GM19025 (cell line): ENCODE data around the gene GFY.
A peak's percentile ranks its signal among the peaks of the same experiment; 100 is the strongest.
"Not testable (repeated sequence)": the region's sequence is repeated elsewhere in the genome, so short reads cannot be mapped to it uniquely, and the experiment has no call there.

Experiments
- ATAC-seq: cut with Tn5 transposase; IDR thresholded peaks from one replicate; pipeline ENCODE4 v1.9.1; 2021; ENCODE audit warnings: mild to moderate bottlenecking, low read depth, moderate library complexity; ENCODE audit not compliant: unreplicated experiment

The GFY gene

DNA sequence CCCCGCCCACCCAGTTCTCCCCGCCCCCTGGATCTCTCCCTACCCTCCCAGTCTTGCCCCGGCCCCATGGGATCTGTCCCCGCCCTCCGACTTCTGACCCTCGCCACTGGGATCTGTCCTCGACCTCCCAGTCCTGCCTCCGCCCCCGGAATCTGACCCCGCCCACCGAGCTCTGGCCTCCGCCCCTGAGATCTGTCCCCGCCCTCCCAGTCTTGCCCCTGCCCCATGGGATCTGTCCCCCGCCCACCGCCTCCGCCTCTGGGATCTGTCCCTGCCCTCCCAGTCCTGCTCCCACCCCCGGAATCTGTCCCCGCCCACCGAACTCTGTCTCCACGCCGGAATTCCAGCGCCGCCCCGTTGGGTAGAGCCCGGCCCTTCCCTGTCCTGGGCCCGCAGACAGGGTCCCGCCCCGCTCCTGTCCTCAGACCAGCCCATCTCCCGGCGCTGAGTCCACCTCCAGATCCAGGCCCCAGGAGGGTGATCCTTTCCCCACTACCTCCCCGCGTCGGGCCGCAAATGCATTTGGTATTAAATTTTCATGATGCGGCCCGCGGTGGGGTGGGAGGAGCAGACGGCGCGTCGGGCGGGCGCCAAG lies 17.7 kb downstream of the GFY start:
- ATAC-seq = no peak

DNA sequence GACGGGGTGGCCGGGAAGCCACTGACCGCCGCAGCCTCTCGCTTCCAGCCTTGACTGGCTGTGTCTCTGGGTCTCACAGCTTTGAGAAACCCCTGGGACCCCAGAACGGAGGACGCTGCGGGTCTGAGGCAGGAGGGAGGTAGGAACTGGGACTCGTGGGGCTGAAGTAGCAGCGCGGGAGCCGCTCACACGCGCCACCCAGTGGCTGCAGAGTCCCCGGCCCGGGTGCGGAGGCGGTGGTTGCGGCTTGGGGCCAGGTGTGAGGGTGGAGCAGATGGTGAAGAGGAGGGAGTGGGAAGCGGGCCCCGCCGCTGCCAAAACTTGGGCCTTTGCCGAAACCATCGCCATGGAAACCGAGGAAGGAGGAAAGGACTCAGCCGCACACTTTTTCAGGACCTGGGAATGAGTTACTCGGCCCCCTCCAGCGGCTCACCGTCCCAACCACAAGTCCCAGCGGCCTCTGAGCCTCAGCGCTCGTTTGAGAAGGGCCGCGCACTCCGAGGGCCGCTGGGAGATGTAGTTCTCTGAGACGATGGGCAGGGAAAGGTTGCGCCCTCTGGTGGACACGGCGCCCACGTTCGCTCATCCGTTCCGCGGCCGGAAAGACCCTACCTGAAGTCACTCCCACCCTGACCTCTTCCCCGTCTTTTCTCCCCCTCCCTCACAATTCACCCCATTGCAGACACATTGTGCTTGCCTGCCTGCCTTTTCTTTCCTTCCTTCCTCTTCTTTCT lies 18.3 kb downstream of the GFY start:
- peak; percentile 73 for ATAC-seq

DNA sequence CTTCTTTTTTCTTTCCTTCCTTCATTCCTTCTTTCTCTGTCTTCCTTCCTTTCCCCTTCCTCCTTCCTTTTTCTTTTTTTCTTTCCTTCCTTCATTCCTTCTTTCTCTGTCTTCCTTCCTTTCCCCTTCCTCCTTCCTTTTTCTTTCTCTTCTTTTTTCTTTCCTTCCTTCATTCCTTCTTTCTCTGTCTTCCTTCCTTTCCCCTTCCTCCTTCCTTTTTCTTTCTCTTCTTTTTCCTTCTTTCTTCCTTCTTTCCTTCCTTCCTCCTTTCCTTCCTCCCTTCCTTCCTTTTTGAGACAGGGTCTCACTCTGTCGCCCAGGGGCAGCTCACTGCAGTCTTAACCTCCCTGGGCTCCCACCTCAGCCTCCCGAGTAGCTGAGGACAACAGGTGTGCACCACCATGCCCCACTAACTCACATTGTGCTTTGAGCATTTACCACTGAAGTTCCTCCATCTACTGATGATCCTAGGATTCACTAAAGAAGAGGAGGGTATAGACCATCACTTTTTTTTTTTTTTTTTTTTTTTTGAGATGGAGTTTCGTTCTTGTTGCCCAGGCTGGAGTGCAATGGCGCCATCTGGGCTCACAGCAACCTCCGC lies 19.0 kb downstream of the GFY start:
- ATAC-seq = not testable (repeated sequence)

DNA sequence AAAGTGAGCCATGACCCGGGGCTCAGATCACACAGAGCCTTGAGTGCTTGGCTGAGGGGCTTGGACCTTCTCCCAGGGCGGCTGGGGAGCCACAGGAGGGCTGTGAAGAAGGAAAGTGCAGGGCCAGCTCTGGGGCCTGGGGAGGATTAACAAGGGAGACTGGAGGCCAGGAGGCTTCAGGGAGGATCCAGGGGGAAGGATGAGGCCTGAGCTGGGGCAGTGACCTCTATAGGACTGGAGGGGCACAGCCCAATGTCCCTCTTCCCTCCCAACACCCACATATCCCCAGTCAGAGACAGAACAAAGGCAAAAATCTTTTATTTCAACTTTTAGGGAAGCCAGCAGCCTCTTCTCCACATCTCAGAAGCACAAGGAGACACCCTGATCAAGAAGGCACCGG lies 20.8 kb downstream of the GFY start:
- no peak for ATAC-seq

DNA sequence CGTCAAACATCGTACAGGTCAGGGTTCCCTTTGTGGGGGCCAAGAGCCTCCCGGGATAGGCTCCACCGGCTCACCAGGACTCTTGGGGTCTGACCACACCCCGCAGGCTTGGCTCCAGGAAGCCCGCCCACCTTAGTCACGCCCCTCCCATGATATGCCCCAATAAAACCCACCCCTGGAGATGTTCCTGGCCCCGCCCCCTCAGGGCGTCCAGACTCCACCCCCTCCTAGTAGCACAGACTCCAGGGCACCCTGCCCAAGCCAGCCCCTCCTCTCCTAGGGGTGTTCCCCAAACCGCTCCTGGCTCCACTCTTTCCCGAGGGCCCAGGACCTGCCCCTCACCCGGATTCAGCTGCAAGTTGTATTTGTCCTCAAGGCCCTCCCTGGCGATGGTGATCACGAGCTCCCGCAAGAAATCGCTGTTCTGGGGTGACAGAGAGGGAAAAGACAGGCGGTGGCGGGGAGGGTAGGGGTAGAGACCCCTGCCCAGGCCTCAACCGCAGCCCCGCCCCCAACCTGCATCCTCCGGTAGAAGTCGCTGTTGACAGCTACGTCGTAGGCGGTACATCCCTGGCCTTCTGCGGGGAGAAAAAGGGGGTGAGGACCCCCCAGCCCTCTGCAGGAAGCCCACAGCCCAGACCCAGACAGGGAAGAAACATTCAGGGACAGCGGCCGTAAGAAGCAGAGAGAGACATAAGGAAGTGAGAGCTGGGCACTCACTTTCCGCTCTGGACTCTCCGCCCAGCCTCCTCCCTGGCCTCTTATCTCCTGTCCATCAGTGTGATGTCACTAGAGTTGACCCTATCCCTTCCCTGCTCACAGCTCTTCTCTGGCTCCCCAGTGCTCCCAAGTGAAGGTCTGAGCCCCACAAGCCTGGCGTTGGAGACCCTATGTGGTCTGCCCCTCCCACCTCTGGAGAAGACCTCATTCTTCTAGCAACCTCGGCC lies 22.6 kb downstream of the GFY start:
- no peak for ATAC-seq

DNA sequence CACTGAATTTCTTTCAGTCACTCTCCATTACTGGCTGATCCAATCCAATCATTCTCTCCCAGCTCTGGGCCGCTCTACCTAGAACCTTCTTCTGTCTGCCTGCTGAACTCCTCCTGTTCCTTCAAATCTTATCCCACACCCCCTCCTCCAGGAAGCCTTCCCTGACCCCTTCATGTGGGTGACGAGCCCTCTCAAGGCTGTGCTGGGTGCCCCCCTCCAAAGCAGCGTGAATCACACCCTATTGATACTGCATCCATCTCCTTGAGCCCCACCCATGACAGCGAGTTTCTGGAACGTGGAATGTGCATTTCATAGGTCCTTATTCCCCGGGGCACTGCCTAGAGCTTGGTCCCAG lies 23.2 kb downstream of the GFY start:
- no peak for ATAC-seq

DNA sequence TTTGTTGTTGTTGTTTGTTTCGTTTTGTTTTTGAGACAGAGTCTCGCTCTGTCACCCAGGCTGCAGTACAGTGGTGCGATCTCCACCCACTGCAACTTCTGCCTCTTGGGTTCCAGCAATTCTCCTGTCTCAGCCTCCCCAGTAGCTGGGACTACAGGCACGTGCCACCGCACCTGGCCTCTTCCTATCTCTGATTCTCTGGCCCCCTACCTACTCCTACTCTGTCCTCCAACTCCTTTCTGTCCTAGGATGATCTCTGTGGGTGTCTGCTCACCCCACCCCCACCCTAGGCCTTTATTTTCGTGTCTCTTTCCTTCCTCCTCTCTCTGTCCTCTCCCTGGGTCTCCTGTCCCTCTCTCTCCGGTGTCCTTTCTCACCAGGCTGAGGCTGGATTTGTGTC lies 25.2 kb downstream of the GFY start:
- ATAC-seq = no peak

DNA sequence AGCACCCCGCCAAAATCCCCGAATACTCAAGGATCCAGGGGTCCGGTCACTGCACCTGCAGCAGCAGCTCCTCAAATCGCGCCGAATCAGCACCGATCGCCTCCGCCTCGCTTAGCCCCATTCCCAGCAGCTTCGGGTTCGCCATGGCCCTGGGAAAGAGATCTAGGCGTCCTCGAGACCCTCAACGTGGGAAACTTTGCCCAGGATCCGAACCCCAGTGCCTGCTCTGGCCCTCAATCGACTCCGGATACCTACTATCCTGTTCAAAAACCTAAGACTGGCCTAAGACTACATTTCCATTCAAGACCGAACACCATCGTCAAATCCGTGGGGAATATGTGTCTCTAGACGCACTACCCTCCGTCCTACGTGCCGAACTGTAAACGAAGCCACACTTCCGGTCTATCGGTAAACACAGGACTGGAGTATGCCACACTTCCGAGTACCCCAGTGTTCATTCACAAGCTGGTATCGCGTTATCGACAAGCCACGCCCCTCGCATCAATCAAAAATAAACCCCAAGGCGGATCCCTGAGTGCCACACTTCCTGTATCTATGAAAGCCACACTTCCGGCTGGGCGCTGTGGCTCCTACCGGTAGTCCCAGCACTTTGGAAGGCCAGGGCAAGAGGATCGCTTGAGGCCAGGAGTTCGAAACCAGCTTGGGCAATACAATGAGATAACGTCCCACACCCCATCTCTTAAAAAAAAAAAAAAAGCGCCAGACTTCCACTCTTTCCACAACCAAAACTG lies 26.4 kb downstream of the GFY start, which contains the start of gene PIH1D1:
Gene PIH1D1, minus strand, starts transcription at position 385 of the 752 bp plus-strand sequence. Its CDS starts 240 bp downstream, at position 145.
- peak; percentile 59 for ATAC-seq

DNA sequence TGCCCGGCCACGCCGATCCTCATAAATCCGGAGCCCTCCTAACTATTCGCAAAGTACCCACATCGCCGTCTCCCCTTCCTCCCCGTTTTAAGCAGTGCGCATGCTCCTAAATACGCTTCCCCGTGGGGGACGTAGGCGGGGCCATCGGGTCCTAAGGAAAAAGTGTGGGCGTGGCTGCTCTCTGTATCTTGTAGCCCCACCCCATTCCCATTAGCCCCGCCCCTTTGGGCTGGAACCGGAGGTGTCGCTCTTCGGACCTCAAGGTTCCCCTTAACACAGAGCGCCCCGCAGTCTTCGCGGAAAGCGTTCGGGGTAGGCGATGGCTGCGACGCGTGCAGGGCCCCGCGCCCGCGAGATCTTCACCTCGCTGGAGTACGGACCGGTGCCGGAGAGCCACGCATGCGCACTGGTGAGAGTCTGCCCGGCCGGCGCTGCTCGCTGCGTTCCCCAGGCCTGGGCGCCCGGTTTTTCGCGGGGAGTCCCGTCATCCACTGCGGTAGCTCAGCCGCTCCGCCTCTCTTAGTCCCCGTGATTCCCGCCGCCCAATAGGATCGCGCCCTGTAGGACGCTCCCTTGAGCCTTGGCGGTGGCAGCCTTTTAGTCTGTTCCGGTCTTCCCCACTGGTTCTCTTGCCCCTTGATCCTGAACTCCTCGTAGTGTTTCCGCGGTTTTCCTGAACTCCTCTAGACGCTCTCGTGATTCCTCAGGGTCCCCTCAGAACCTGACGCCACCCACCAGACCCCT lies 28.0 kb downstream of the GFY start, which contains the start of gene ALDH16A1:
Gene ALDH16A1, plus strand, starts transcription at position 213 of the 744 bp plus-strand sequence. Its CDS starts 107 bp downstream, at position 320.
- peak; percentile 74 for ATAC-seq

DNA sequence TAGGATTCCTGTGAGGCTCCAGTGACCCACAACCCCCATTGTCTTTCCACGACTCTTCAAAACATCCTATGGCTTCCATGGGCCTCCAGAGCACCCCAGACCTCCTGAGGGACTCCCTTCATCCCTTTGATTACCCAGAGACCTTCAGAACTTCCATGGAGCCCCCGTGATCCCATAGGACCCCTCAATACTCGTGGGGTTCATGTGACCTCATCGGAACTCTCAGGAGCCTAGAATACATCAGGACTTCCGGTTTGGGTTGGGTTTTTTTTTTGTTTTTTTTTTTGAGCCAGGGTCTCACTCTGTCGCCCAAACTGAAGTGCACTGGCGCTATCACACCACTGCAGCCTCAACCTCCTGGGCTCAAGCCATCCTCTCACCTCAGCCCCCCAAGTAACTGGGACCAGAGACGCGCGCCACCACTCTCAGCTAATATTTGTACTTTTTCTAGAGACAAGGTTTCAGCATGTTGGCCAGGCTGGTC lies 28.6 kb downstream of the GFY start:
- ATAC-seq = no peak

DNA sequence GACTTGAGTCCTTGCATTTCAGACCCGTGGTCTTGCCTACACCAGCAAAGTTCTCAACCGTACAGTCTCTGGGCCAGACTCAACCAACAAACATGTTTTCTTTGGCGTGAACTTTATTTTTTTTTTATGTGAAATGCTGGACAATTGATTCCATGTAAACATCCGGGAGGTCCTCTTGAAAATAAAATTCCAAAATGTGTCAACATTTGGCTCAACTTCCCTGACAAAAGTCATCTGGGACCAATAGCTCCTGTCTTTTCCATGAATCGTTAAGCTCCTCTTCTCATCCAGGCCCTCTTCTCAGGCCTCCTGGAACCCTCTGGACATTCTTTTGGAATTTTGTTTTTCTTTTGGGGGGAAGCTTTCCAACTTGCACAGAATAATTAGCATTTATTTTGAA lies 30.6 kb downstream of the GFY start:
- ATAC-seq = no peak

DNA sequence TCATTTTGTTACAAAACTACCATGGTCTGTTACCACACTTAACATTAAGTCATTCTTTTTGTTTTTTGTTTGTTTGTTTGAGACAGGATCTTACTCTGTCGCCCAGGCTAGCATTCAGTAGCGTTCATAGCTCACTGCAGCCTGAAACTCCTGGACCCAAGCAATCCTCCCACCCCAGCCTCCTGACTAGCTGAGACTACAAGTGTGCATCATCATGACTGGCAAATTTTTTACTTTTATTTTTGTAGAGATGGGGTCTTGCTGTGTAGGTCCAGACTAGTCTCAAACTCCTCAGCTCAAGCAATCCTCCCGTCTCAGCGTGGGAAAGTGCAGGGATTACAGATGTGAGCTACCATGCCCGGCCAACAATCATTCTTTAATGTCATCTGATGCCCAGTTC lies 31.1 kb downstream of the GFY start:
- ATAC-seq = no peak

DNA sequence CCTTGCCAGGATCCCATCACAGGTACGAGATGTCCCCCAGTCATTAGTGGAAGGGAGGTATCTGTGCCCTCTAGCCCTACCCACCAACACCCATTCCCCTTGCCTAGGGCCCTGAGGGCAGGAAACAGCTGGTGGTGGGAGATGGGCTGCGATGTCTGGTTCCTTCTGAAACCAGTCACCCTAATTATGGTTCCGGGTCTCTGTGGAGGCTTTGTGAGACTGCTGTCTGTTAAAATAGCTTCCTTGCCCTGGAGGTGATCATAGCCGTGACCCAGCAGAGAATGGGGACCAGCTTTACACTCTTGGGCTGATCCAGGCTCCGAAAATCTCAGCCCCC lies 33.3 kb downstream of the GFY start:
- no peak for ATAC-seq

DNA sequence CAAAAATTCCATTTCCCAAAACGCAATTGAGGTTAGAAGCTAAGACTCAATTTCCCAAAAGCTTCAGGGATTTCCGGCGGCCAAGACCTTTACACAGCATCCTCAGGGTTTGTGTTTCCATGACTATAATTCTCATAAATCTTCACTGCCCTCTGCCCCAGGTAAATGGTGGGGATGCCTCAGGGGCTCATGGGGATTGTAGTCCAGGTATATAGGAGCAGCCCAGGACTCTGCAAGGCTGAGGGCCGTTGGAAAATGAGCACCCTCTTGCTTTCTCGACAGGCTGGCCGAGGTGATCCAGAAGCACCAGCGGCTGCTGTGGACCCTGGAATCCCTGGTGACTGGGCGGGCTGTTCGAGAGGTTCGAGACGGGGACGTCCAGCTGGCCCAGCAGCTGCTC lies 34.2 kb downstream of the GFY start:
- no peak for ATAC-seq

DNA sequence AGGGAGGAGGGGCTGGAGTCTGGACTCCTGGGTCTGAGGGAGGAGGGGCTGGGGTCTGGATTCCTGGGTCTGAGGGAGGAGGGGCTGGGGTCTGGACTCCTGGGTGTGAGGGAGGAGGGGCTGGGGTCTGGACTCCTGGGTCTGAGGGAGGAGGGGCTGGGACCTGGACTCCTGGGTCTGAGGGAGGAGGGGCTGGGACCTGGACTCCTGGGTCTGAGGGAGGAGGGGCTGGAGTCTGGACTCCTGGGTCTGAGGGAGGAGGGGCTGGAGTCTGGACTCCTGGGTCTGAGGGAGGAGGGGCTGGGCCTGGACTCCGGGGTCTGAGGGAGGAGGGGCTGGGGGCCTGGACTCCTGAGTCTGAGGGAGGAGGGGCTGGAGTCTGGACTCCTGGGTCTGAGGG lies 35.9 kb downstream of the GFY start:
- ATAC-seq = not testable (repeated sequence)

DNA sequence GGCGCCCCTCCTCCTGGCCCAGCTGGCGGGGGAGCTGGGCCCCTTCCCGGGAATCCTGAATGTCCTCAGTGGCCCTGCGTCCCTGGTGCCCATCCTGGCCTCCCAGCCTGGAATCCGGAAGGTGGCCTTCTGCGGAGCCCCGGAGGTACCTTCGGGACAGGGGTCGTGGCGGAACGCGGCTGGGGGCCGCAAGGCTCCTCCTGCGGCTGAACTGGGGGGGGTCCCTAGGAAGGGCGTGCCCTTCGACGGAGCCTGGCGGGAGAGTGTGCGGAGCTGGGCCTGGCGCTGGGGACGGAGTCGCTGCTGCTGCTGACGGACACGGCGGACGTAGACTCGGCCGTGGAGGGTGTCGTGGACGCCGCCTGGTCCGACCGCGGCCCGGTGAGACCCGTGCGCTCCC lies 36.5 kb downstream of the GFY start:
- no peak for ATAC-seq

DNA sequence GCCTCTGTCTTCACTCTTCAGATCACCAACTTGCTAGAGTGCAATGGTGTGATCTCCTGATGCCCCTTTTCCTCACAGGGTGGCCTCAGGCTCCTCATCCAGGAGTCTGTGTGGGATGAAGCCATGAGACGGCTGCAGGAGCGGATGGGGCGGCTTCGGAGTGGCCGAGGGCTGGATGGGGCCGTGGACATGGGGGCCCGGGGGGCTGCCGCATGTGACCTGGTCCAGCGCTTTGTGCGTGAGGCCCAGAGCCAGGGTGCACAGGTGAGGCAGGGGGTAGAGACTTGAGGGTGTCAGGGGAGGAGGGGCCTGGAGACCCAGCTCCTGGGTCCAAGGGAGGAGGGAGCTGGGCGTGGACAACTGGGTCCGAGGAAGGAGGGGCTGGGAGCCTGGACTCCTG lies 37.3 kb downstream of the GFY start:
- no peak for ATAC-seq

DNA sequence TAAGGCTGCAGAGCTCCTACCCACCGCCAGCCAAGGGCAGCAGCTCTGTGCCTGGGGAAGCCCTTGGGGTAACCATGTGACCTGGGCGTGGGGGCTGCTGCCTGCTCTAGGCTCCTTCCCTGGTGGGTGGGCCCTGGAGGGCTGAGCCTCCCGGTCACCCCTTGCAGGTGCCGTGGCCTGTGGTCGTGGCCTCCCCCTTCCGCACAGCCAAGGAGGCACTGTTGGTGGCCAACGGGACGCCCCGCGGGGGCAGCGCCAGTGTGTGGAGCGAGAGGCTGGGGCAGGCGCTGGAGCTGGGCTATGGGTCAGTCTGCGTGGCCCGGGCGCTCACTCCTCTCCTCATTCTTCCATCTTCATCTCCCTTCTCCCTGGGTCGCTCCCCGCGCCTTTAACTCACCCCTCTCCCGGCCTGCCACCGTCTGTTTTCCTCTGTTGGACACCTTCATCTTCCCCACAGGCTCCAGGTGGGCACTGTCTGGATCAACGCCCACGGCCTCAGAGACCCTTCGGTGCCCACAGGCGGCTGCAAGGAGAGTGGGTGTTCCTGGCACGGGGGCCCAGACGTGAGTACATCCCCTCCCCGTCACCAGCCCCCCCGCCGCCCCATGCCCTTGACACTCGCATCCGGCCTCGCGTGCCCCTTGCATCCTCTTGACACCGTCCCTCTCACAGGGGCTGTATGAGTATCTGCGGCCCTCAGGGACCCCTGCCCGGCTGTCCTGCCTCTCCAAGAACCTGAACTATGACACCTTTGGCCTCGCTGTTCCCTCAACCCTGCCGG lies 39.0 kb downstream of the GFY start:
- ATAC-seq = no peak

DNA sequence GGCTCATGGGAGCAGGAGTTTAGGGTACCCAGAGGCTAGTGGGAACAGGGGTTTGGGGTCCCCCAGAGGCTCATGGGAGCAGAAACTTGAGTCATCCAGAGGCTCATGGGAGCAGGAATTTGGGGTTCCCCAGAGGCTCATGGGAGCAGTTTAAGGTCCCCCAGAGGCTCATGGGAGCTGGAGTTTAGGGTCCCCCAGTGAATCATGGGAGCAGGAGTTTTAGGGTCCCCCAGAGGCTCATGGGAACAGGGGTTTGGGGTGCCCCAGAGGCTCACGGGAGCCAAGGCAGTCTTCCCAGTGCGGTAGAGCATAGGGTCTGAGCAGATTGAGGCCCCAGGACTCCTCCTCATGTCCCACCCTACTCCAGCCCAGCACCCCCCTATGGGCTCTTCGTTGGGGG lies 40.2 kb downstream of the GFY start:
- ATAC-seq = no peak
